ENCODE results near the gene CDK18. TPM values are rescaled to one million over a fixed set of nuclear protein-coding genes. Genes with fewer than 3 reads are reported as not detected.

The CDK18 gene
- total RNA-seq, 1 donor from 2014 or later: 4.0 TPM

DNA sequence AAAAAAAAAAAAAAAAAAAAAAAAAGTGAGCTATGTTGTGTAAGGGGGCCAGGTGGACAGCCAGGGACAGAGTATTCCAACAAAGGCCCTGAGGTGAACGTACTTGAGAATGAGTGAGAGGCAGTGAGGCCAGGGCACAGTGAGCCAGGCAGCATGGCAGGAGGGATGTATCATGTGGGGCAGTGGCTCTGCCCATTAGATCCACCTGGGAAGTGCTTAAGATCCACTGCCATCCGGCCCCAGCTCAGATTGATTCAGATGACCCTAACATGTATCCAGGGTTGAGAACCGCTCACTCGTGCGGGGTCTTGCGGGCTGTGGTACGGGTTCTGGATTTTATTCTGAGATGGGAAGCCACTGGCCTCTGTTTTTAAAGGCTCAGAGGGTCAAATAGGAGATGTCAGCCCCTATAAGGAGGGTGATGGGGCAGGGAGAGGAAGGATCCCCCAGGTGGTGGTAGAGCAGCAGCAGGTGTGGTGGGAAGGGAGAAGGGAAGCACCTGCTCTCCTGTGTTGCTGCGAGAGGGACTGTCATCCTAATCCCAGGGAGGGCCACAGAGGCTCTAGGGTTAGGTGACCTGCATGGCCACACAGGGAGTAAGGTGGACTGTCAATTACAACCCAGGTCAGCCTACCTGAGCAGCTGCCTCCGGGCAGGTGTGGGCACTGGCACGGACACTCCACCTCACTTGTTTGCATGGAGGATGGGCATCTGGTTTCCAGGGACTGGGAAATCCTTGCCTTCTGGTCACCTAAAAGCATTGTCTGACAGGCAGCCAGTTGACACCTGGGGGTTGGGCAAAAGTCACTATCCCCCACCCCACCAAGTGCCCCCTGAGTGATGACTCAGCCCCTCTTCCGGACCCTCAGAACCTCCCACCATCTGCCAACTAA is 31.6 kb downstream of the CDK18 start:
- DNase-seq (ENCODE audit: low spot score): peak; percentile 69

DNA sequence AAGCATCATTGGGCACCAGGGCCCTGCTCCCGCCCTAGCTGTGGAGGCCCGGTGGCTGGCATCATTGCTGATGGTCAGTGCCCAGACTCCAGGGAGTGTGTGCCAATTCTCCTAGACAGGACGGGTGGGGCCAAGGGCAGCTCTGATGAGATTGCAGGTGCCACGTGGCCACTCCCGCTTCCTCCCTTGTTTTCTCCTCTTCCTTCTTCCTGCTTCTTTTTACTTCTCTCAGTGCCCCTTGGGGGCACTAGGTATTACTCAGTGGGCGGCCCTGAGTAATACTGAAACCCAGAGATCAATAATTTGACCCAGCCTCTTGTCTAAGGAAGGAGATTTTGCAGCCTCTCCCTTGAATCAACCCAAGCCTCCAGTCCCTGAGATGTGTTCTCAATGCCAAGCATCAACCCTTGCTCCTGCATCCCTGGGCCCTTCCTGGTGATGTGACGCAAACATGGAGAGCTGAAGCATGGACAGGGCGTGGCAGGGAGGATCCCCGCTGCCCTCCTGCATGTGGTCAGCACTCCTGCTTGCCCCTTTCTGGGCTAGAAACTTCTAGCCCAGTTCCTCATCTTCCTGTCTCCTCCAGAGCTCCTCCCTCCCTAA is 32.4 kb downstream of the CDK18 start:
- DNase-seq (ENCODE audit: low spot score): peak; percentile 59

GRCh38 chr1:205537386-205538018 is 33.0 kb downstream of the CDK18 start:
- DNase-seq (ENCODE audit: low spot score): peak; percentile 37

- peak; percentile 65 for DNase-seq (ENCODE audit: low spot score)
Observed at GRCh38 chr1:205538235-205538840, 33.9 kb downstream of the CDK18 start.

DNA sequence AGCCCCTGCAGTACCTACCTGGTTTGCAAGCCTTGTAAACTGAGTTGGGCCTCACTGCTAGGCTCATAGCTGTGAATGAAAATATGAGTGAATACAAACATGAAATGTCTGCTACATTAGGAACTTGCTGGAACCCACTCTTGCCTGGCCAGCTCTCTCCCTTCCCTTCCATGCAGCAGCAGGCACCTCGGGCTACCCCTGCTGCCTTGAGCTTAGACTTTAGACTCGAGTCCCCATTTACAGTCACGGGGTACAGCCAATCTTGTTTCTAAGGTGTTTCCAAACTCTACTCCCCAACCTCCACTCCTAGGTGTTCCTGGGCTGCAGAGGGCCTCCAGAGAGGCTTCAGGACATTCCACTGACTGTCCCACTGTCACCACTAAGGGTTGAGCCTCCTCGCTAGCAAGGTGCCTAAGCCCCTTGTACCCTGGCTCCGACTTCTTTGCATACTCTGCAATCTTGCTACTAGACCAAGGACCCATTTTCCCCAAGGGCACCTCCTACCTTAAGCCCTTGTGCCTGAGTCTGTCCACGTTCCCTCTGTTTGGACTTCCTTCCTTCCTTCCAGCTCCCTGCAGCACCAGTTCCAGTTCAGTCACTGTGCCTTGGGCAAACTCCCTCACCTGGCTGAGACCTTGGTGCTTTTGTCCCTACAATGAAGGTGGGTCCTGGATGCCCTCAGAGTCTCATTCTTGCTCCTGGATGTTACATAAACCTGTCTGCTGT is 36.9 kb downstream of the CDK18 start:
- DNase-seq (ENCODE audit: low spot score): peak; percentile 55

DNA sequence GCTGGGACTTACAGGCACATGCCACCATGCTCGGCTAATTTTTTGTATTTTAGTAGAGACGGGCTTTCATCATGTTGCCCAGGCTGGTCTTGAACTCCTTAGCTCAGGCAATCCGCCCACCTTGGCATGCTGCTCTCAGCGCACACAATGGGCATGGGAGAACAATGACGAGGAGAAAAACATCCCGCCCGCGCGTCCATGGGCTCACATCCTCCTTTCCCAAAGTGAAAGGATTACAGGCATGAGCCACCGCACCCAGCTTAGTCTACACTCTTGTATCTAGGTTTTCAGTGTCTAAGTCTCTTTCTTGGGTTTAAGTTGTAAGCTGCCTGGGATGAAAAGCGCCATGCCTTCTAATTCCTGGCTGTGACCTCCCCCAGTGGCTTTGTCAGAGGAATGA is 37.9 kb downstream of the CDK18 start:
- peak; percentile 83 for DNase-seq (ENCODE audit: low spot score)

DNA sequence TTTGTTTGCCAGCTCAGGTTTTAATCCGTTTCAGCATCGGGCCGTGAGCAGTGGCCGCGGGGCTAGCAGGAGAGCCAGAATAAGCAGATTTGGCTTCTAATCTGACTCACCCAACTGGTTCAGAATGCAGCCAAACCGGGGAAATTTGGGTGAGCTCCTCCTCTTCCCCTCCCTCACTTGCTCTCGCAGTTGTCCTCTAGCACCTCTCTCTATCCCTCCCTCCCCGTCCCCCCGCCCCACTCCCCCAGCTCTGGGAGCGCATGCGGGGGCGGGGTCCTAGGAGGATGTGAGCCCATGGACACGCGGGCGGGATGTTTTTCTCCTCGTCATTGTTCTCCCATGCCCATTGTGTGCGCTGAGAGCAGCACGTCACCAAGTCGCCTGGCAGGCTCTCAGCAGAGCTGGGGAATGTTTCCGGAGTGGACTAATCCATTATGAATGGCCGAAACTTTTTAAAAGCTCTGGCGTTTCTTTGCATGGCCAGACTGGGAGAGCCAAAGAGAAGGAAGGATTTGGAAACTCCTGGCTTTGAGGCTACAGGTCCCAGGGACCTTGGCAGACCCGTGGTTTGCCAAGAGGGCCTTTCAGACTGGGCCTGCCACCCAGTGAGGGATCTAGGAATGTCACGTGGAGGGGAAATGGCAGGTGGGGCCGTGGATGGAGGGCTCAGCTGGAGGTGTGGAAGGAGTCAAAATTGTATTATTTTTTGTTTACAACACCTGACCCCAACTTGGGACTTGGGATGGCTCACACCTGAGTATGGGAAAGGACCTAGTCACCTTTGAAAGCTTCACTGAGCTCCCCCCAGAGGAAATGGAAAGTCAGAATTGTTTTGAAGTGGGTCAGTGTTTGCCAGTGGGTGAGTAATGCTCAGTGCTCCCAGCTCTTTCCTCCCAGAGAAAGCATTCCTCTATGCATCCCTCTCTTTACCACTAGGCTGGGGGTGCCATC is 39.2 kb downstream of the CDK18 start:
- DNase-seq (ENCODE audit: low spot score): peak; percentile 90

DNA sequence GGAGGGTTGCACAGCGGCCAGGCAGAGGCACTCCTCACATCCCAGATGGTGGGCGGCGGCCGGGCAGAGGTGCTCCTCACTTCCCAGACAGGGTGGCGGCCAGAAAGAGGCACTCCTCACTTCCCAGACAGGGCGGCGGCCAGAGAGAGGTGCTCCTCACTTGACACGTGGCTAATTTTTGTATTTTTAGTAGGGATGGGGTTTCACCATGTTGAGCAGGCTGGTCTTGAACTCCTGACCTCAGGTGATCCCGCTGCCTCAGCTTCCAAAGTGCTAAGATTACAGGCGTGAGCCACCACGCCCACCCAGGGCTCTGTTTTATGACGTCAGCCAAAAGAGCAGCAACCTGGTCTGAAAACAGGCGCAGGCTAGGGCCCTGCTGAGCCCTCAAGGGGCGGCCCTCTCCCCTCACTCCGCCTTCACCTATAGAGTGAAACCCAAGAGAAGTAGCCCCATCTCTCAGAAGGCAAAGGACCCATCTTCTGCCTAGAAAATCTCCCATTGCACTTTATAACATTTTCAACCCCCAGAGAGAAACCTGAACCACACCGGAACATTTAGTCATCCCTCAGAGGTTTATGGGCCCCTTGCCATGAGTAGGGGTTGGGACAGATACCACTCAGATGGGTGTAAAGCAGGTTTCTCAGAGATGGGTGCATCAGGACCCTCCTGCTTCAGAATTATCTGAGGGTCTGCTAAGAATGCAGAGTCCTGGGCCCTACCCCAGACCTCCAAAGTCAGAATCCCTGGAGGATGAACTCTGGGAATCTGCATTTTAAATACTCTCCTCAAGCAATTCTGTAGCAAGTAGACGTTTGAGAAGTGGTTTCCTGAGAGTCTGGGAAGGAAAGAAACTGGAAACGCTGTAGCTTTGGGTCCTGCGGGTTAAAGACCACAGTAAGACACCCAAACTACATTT is 40.8 kb downstream of the CDK18 start:
- peak; percentile 86 for DNase-seq (ENCODE audit: low spot score)

- peak; percentile 82 for DNase-seq (ENCODE audit: low spot score)
Observed at GRCh38 chr1:205545991-205546390, 41.5 kb downstream of the CDK18 start.

DNA sequence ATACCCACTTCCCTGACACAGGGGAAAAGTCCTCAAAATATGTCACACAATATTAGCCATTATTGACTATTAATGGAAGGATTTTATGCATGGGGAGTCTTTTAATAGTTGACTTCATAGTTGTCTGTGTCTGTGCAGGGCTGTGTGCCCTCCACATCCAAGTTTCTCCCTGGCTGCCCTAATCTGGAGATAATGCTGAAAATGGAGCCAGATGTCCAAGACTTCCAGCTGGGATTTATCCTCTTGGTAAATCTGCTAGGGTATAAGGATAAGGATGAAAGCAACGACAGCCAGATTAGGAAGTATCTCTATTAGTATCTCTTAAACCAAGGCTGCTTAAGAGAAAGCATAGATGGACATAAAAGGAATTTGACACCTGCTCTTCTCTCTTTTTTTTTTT is 42.1 kb downstream of the CDK18 start:
- DNase-seq (ENCODE audit: low spot score): no peak

DNA sequence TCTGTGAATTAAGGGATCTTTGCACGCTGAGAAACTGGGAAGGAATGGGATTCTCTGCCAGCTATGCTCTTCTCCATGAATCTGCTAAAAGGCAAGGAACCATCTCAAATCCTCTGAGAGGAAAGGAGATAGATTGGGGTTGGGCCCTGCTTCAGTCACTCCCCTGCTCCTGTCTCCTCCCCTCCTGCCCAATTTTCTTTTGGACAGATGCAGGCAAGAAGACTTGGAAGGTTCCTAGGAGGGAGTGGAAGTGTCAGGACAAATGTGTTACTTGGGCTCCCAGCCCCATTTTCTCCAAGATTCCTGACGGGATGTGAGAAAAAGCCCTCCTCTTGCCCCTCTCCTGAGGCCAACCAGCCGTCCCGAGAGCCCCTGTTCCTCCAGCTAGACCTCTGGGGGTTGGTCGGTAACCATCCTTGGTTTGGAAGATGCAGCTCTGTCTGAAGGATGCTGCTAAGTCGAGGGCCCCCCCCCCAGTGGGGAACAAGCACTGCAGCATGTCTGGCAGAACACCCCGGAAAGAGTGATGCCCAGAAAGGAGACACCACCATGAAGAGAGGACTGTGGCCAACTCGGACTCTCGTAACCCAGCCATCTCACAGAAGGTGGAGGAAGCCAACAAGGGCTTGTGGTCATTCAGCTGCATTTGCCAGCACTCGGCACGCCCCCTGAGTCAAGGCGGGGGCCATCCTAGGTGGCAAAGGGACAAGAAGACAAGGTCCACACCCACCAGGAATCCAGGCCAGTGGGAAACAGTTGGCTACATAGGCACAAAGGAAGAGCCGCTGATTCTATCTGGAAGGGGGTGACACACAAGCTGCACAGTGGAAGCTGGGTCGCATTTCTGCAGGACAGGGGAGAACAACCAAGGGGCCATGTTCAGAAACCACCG is 43.7 kb downstream of the CDK18 start:
- DNase-seq (ENCODE audit: low spot score): peak; percentile 76

- DNase-seq (ENCODE audit: low spot score): no peak
Observed at GRCh38 chr1:205554026-205554811, 49.8 kb downstream of the CDK18 start.

- DNase-seq (ENCODE audit: low spot score): no peak
Observed at GRCh38 chr1:205561501-205562203, 57.2 kb downstream of the CDK18 start.

DNA sequence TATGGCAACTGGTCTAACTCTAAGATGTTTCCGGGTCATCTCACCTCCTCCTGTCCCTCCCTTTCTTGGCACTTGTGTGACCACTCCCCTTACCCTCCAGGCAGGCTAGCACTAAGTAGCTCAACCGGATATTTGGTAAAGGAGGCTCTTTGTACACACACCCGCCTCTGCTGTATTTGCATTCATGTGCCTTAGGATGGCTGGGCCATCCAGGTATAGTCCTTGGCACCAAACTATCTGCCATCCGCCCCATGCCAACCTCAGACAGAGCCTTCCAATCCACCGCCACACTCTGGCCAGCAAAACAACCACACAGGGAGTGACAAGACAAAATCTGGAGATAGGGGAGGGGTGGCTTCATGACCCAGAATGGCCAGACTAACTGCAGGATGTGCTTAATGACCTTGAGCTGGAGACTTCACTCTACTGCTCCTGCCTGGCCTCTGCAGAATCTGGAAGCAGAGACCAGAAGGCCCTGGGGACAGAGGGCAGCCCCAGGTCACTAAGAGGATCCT is 59.5 kb downstream of the CDK18 start:
- peak; percentile 68 for DNase-seq (ENCODE audit: low spot score)

- DNase-seq (ENCODE audit: low spot score): no peak
Observed at GRCh38 chr1:205565799-205566198, 61.3 kb downstream of the CDK18 start.

GRCh38 chr1:205567716-205568115 is 63.2 kb downstream of the CDK18 start:
- peak; percentile 77 for DNase-seq (ENCODE audit: low spot score)

All from mesenteric fat pad (tissue), 1 donor.